Amniotic stem cell (primary cell): Measurements from ENCODE around the gene CMTM7.

Source experiments
- DNase-seq: peaks from one replicate; lab custom pipeline; 2025; lab: John Stamatoyannopoulos, UW

CMTM7 gene

GRCh38 chr3:32414522-32415202 is 23.0 kb downstream of the CMTM7 start:
- DNase-seq: no peak

- DNase-seq: no peak
Measured at GRCh38 chr3:32419742-32420125, 28.1 kb downstream of the CMTM7 start.

GRCh38 chr3:32420126-32421038 is 28.7 kb downstream of the CMTM7 start:
- DNase-seq: no peak

- DNase-seq: no peak
Measured at GRCh38 chr3:32421185-32421584, 29.5 kb downstream of the CMTM7 start.

- no peak for DNase-seq
Measured at GRCh38 chr3:32421991-32422859, 30.6 kb downstream of the CMTM7 start.

GRCh38 chr3:32422943-32423342 is 31.3 kb downstream of the CMTM7 start:
- no peak for DNase-seq

- no peak for DNase-seq
Measured at GRCh38 chr3:32423534-32423933, 31.9 kb downstream of the CMTM7 start.

GRCh38 chr3:32423956-32424557 is 32.4 kb downstream of the CMTM7 start:
- DNase-seq: no peak

GRCh38 chr3:32424581-32425250 is 33.1 kb downstream of the CMTM7 start:
- no peak for DNase-seq

- no peak for DNase-seq
Measured at GRCh38 chr3:32428092-32429068, 36.7 kb downstream of the CMTM7 start.

- no peak for DNase-seq
Measured at GRCh38 chr3:32430900-32431299, 39.2 kb downstream of the CMTM7 start.

GRCh38 chr3:32431481-32431880 is 39.8 kb downstream of the CMTM7 start:
- DNase-seq: no peak

GRCh38 chr3:32432045-32432710 is 40.5 kb downstream of the CMTM7 start:
- DNase-seq: no peak

- DNase-seq: no peak
Measured at GRCh38 chr3:32432711-32433530, 41.3 kb downstream of the CMTM7 start.

GRCh38 chr3:32434206-32434605 is 42.6 kb downstream of the CMTM7 start:
- DNase-seq: no peak

- no peak for DNase-seq
Measured at GRCh38 chr3:32435911-32436815, 44.5 kb downstream of the CMTM7 start.

GRCh38 chr3:32436816-32437189 is 45.1 kb downstream of the CMTM7 start:
- DNase-seq: no peak

GRCh38 chr3:32437896-32438295 is 46.2 kb downstream of the CMTM7 start:
- no peak for DNase-seq
